HCT116 (cell line): Measurements from ENCODE around the gene TACC2. TPM values are rescaled to one million over a fixed set of nuclear protein-coding genes. Genes with fewer than 3 reads are reported as not detected.
A peak's percentile ranks its signal among the peaks of the same experiment; 100 is the strongest.

Experiments used
- ATAC-seq: fragments of 200-7000 bp; cut with Tn5 transposase; 2 replicates; pipeline ENCODE4 v1.9.1; 2020; ENCODE audit warnings: mild to moderate bottlenecking, moderate library complexity
- BruUV-seq: library from RNA; stranded (reverse); fragments of 400-500 nt; replicated peaks from 2 replicates; lab custom pipeline; 2021; lab: Mats Ljungman, UMichigan
- CTCF ChIA-PET: fragments of 300-600 bp; sonication (Branson Sonifier 250); formaldehyde crosslinking; loops from one replicate; lab custom pipeline; 2021; ENCODE audit warnings: antibody characterized with exemption; lab: Charles Lee
- POLR2A ChIA-PET: fragments of 300-600, 350-600 bp; sonication (Branson Sonifier 250); formaldehyde crosslinking; loops from one replicate; lab custom pipeline; 2021; ENCODE audit warnings: antibody characterized with exemption; lab: Charles Lee
- RAD21 ChIA-PET, 2 experiments: fragments of 300-600 bp; sonication (Branson Sonifier 250); formaldehyde crosslinking; loops; one replicate each; lab custom pipeline; 2023; ENCODE audit warnings: low total read pairs in 2 of 2; ENCODE audit not compliant: uncharacterized antibody in 2 of 2, unreplicated experiment in 2 of 2, low non-redundant PET in 1 of 2; lab: Charles Lee
- DNase-seq: peaks from one replicate; pipeline ENCODE4 v3.0.0-alpha.2; 2010; ENCODE audit warnings: low read depth, low spot score
- H2AFZ ChIP-seq: fragments of 200-600 bp; shearing (Covaris generic), sonication (generic); 2 replicates; pipeline ENCODE4 v1.6.1; 2017; ENCODE audit warnings: low read depth, mixed run types, mixed read lengths, antibody characterized with exemption, low read length; ENCODE audit not compliant: poor library complexity, severe bottlenecking
- H3K27ac ChIP-seq: 2 replicates; pipeline ENCODE4 v1.5.1; 2012; ENCODE audit warnings: low read depth, low read length
- H3K27me3 ChIP-seq: fragments of 200-600 bp; sonication (generic); 2 replicates; pipeline ENCODE4 v1.6.1; 2016; ENCODE audit warnings: mixed run types, low read length, mixed read lengths; ENCODE audit not compliant: insufficient read depth
- H3K36me3 ChIP-seq, 2 experiments: fragments of 200-500 bp in 1 of 2; fragments of 200-600 bp in 1 of 2; sonication (Bioruptor generic) in 1 of 2; sonication (generic) in 1 of 2; 2 replicates each; pipeline versions ENCODE4 v1.5.1 to v1.6.1; 2014 to 2016; ENCODE audit warnings: low read length in 2 of 2, inconsistent platforms in 1 of 2, mixed read lengths in 1 of 2, mixed run types in 1 of 2; ENCODE audit not compliant: insufficient read depth in 2 of 2, control insufficient read depth in 1 of 2
- H3K4me1 ChIP-seq, 2 experiments: fragments of 200-600 bp in 1 of 2; sonication (generic) in 1 of 2; 2 replicates each; pipeline versions ENCODE4 v1.5.1 to v1.6.1; 2012 to 2017; ENCODE audit warnings: low read length in 2 of 2, inconsistent platforms in 1 of 2, mild to moderate bottlenecking in 1 of 2, mixed read lengths in 1 of 2, mixed run types in 1 of 2, moderate library complexity in 1 of 2; ENCODE audit not compliant: insufficient read depth in 2 of 2, control insufficient read depth in 1 of 2
- H3K4me2 ChIP-seq: fragments of 200-600 bp; sonication (generic); 2 replicates; pipeline ENCODE4 v1.6.1; 2017; ENCODE audit warnings: mixed run types, low read length, mixed read lengths
- H3K4me3 ChIP-seq, 2 experiments: fragments of 200-600 bp in 1 of 2; sonication (generic) in 1 of 2; replicated peaks in 1 of 2; 2 replicates each; pipeline ENCODE4 v1.5.1; 2011 to 2016; ENCODE audit warnings: low read length in 2 of 2, control low read depth in 1 of 2, low read depth in 1 of 2, mild to moderate bottlenecking in 1 of 2, mixed read lengths in 1 of 2, mixed run types in 1 of 2
- H3K79me2 ChIP-seq: fragments of 200-600 bp; sonication (generic); 2 replicates; pipeline ENCODE4 v1.6.1; 2017; ENCODE audit warnings: mild to moderate bottlenecking, mixed run types, low read length, moderate library complexity, mixed read lengths; ENCODE audit not compliant: insufficient read depth
- H3K9ac ChIP-seq: fragments of 200-600 bp; sonication (generic); 2 replicates; pipeline ENCODE4 v1.6.1; 2016; ENCODE audit warnings: low read length, mixed read lengths
- H3K9me2 ChIP-seq: fragments of 200-600 bp; sonication (generic), shearing (Covaris generic); 2 replicates; pipeline ENCODE4 v1.6.1; 2017; ENCODE audit warnings: mixed run types, mild to moderate bottlenecking, moderate library complexity; ENCODE audit not compliant: insufficient read depth
- H3K9me3 ChIP-seq, 2 experiments: fragments of 200-500 bp in 1 of 2; fragments of 200-600 bp in 1 of 2; sonication (Bioruptor generic) in 1 of 2; sonication (generic) in 1 of 2; 2 replicates each; pipeline ENCODE4 v1.6.1; 2014 to 2017; ENCODE audit warnings: low read length in 2 of 2, mixed read lengths in 2 of 2, inconsistent platforms in 1 of 2, low read depth in 1 of 2, mild to moderate bottlenecking in 1 of 2, mixed run types in 1 of 2, moderate library complexity in 1 of 2; ENCODE audit not compliant: control insufficient read depth in 1 of 2, insufficient read depth in 1 of 2
- H4K20me1 ChIP-seq: fragments of 200-600 bp; sonication (generic), shearing (Covaris generic); 2 replicates; pipeline ENCODE4 v1.6.1; 2017; ENCODE audit warnings: mixed run types, mild to moderate bottlenecking, moderate library complexity; ENCODE audit not compliant: insufficient read depth
- RAD21 ChIP-seq: IDR thresholded peaks from 2 replicates; pipeline ENCODE4 v1.6.1; 2012; ENCODE audit warnings: low read depth, mild to moderate bottlenecking
- TCF7L2 ChIP-seq: IDR thresholded peaks from 2 replicates; pipeline ENCODE4 v1.7.0; 2011; ENCODE audit warnings: borderline replicate concordance, inconsistent platforms; ENCODE audit not compliant: insufficient read depth, insufficient read length; ENCODE audit errors: extremely low read depth
- intact Hi-C: fragments of 100-400 bp; cut with micrococcal nuclease; formaldehyde crosslinking; loops from 2 replicates; pipeline ENCODE4 v1.10.0; 2022
- total RNA-seq: library from RNA; stranded (reverse); gene quantifications from one replicate; pipeline ENCODE4 v1.2.1, GENCODE V29; 2021; ENCODE audit not compliant: unreplicated experiment
- TF ChIP-seq, protein P1 (sequence below), 3 experiments: fragments of 200-600 bp in 1 of 3; sonication (generic) in 1 of 3; IDR thresholded peaks in 2 of 3; conservative IDR thresholded peaks in 1 of 3; 2 replicates each; pipeline ENCODE4 v1.5.1; 2012 to 2017; ENCODE audit warnings: low read depth in 2 of 3, low read length in 2 of 3, antibody characterized with exemption in 1 of 3, borderline replicate concordance in 1 of 3, control low read depth in 1 of 3, mild to moderate bottlenecking in 1 of 3, mixed read lengths in 1 of 3, mixed run types in 1 of 3, moderate library complexity in 1 of 3; ENCODE audit not compliant: insufficient read depth in 1 of 3

Gene TACC2
- total RNA-seq, 1 experiment from 2014 or later = 38.6 TPM

- H3K27ac ChIP-seq = no peak overlapping the region
- peaks cover 0 to 2% of the 10 kb centered on the region in 2 experiments; a peak in 1 of 4 replicates for H3K9me3 ChIP-seq
- H3K9ac ChIP-seq = no peak overlapping the region
- ChIA-PET RAD21 (interaction anchor here in 1 of 2 experiments (1.0 kb wide), 1 partner anchor 12 kb away, joined by 3 read pairs; no protein-coding TSS in a partner anchor), CTCF (interaction anchor here (0.7 to 2.0 kb wide), 18 partner anchors 9 to 298 kb away, joined by 3 to 16 read pairs (median 4); no protein-coding TSS in a partner anchor), POLR2A (no interaction called here)
- DNase-seq (peak; percentile 36), ATAC-seq (peak; percentile 99)
- H2AFZ ChIP-seq = peak overlapping the region; percentile 41
- H3K4me2 ChIP-seq = 0 out of 2 replicates have a peak overlapping the region, but pooled peaks have one; percentile 4
- no peak overlapping the region for H3K4me3 ChIP-seq
- no peaks in the 10 kb centered on the region for H4K20me1 ChIP-seq
- no peaks in the 10 kb centered on the region for H3K9me2 ChIP-seq
- no TSS peak for BruUV-seq
- H3K79me2 ChIP-seq = no peaks in the 10 kb centered on the region
- intact Hi-C loops = loop anchor here (1.0 to 5.0 kb wide), 2 partner anchors 125 to 216 kb away; no protein-coding TSS in a partner anchor
- no peaks in the 10 kb centered on the region for H3K27me3 ChIP-seq
- H3K4me1 ChIP-seq = peaks cover 0 to 16% of the 10 kb centered on the region in 2 experiments; a peak in 2 of 4 replicates
- TF ChIP-seq TCF7L2 (no peak), RAD21 (peak; percentile 80)
- TF ChIP-seq, protein P1, sequence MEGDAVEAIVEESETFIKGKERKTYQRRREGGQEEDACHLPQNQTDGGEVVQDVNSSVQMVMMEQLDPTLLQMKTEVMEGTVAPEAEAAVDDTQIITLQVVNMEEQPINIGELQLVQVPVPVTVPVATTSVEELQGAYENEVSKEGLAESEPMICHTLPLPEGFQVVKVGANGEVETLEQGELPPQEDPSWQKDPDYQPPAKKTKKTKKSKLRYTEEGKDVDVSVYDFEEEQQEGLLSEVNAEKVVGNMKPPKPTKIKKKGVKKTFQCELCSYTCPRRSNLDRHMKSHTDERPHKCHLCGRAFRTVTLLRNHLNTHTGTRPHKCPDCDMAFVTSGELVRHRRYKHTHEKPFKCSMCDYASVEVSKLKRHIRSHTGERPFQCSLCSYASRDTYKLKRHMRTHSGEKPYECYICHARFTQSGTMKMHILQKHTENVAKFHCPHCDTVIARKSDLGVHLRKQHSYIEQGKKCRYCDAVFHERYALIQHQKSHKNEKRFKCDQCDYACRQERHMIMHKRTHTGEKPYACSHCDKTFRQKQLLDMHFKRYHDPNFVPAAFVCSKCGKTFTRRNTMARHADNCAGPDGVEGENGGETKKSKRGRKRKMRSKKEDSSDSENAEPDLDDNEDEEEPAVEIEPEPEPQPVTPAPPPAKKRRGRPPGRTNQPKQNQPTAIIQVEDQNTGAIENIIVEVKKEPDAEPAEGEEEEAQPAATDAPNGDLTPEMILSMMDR (IDR thresholded peaks at IDR 0.05 in 2 of 3, conservative IDR thresholded peaks at IDR 0.05 in 1 of 3; ENCODE audit: borderline replicate concordance in 1 of 3, insufficient read depth in 1 of 3, low read depth in 2 of 3, low read length in 2 of 3) = peak; percentile 85 to 100 (median 100)
- TF ChIP-seq, all 23 proteins: peak for 2
- H3K36me3 ChIP-seq = no peaks in the 10 kb centered on the region
Observed at GRCh38 chr10:122267849-122268737, 279.1 kb downstream of the TACC2 start.
